ENCODE data around the gene CACHD1. TPM values are rescaled to one million over a fixed set of nuclear protein-coding genes. Genes with fewer than 3 reads are reported as not detected.

CACHD1 gene
- total and polyA plus RNA-seq, 2 of the 4 experiments (the other 2 are of a cell fraction), result 2.9 to 5.9 TPM

DNA sequence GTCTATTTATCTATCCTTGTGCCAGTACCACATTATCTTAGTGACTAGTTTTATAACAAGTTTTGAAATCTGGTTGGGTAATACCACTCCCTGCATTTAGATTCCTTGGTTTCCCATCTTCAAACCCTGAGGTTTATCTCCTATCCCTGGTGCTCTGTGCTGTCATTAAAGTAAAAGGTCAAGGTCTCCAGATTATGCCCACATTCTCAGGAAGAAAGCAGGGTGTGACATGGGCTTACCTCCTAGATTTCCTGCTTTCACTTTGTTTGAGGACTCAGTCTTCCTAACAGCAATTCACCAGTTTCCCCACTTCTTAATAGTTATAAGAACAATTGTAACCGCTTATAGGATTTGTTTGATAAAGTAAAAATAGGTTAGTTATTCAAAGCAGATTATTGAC lies 86.0 kb downstream of the CACHD1 start:
- H3K9ac ChIP-seq (ENCODE audit: low read depth, low read length), result no peak overlapping the region
- no peaks in the 10 kb centered on the region for H3K9me1 ChIP-seq (ENCODE audit: insufficient read depth, low read length)
- no peak overlapping the region for H4K5ac ChIP-seq (ENCODE audit: low read depth, low read length)
- H2BK20ac ChIP-seq (ENCODE audit: low read depth, low read length), result no peak overlapping the region
- ATAC-seq (ENCODE audit: low read depth), result no peak
- no peak overlapping the region for H3K23ac ChIP-seq (ENCODE audit: low read depth, low read length)
- no peak overlapping the region for H3K56ac ChIP-seq (ENCODE audit: extremely low read depth, insufficient read depth, low read length)
- no peaks in the 10 kb centered on the region for H3K9me3 ChIP-seq (ENCODE audit: control insufficient read depth, insufficient read depth, low read length)
- dilution Hi-C loops (cut with HindIII; ENCODE audit: low sequenced_read_pairs, unreplicated experiment) (no loop called here), intact Hi-C loops (cut with micrococcal nuclease) (no loop called here), in situ Hi-C loops (cut with MboI; ENCODE audit: low sequenced_read_pairs) (no loop called here)
- no peaks in the 10 kb centered on the region for H3K79me1 ChIP-seq (ENCODE audit: low read depth in 1 of 2, low read length in 2 of 2)
- WGBS, 2 experiments (ENCODE audit: extremely low coverage in 2 of 2, insufficient read length in 1 of 2), result no CpG with 5 or more reads among the region's 1 CpG
- BruUV-seq (replicated peaks), result no TSS peak
- H3K27me3 ChIP-seq (ENCODE audit: control insufficient read depth, insufficient read depth, low read length), result no peaks in the 10 kb centered on the region
- H3K4ac ChIP-seq (ENCODE audit: low read depth, low read length), result no peak overlapping the region
- H2AK5ac ChIP-seq (ENCODE audit: low read depth, low read length), result no peak overlapping the region
- TF ChIP-seq RAD21 (IDR thresholded peaks at IDR 0.05; ENCODE audit: low read length) (no peak), MXI1 (IDR thresholded peaks at IDR 0.05; ENCODE audit: borderline replicate concordance, low read depth, low read length) (no peak), RFX5 (IDR thresholded peaks at IDR 0.05; ENCODE audit: low read depth, low read length) (no peak), SMC3 (IDR thresholded peaks at IDR 0.05; ENCODE audit: low read depth, low read length) (no peak), NFE2L2 (IDR thresholded peaks at IDR 0.05; ENCODE audit: low read depth, low read length) (no peak), MAZ (IDR thresholded peaks at IDR 0.05; ENCODE audit: borderline replicate concordance, low read depth, low read length) (no peak), CEBPB (IDR thresholded peaks at IDR 0.05; ENCODE audit: low read depth, low read length) (no peak), MAFK (IDR thresholded peaks at IDR 0.05; ENCODE audit: low read depth, low read length) (no peak), BHLHE40 (IDR thresholded peaks at IDR 0.05; ENCODE audit: low read depth, low read length) (no peak)
- TF ChIP-seq, protein P1, sequence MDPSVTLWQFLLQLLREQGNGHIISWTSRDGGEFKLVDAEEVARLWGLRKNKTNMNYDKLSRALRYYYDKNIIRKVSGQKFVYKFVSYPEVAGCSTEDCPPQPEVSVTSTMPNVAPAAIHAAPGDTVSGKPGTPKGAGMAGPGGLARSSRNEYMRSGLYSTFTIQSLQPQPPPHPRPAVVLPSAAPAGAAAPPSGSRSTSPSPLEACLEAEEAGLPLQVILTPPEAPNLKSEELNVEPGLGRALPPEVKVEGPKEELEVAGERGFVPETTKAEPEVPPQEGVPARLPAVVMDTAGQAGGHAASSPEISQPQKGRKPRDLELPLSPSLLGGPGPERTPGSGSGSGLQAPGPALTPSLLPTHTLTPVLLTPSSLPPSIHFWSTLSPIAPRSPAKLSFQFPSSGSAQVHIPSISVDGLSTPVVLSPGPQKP (IDR thresholded peaks at IDR 0.05; ENCODE audit: borderline replicate concordance, low read depth, low read length), result no peak
- TF ChIP-seq, protein P2, sequence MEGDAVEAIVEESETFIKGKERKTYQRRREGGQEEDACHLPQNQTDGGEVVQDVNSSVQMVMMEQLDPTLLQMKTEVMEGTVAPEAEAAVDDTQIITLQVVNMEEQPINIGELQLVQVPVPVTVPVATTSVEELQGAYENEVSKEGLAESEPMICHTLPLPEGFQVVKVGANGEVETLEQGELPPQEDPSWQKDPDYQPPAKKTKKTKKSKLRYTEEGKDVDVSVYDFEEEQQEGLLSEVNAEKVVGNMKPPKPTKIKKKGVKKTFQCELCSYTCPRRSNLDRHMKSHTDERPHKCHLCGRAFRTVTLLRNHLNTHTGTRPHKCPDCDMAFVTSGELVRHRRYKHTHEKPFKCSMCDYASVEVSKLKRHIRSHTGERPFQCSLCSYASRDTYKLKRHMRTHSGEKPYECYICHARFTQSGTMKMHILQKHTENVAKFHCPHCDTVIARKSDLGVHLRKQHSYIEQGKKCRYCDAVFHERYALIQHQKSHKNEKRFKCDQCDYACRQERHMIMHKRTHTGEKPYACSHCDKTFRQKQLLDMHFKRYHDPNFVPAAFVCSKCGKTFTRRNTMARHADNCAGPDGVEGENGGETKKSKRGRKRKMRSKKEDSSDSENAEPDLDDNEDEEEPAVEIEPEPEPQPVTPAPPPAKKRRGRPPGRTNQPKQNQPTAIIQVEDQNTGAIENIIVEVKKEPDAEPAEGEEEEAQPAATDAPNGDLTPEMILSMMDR (conservative IDR thresholded peaks at IDR 0.05; ENCODE audit: low read depth, low read length), result no peak
- H3K4me1 ChIP-seq (ENCODE audit: control insufficient read depth, insufficient read depth, low read length), result no peaks in the 10 kb centered on the region
- H4K8ac ChIP-seq (ENCODE audit: low read depth in 2 of 2, low read length in 2 of 2), result no peak overlapping the region
- H4K91ac ChIP-seq (ENCODE audit: insufficient read depth, low read depth, low read length), result no peak overlapping the region
- no peak overlapping the region for H3K14ac ChIP-seq (replicated peaks; ENCODE audit: low read depth, low read length)
- no peak overlapping the region for H3K27ac ChIP-seq (ENCODE audit: insufficient read depth, low read length)
- H3K18ac ChIP-seq (ENCODE audit: low read depth, low read length), result no peak overlapping the region
- no peak overlapping the region for H3K4me2 ChIP-seq (ENCODE audit: low read depth, low read length)
- no peak overlapping the region for H3K4me3 ChIP-seq (ENCODE audit: insufficient read depth, low read depth, low read length)
- no peak overlapping the region for H2BK15ac ChIP-seq (ENCODE audit: low read depth, low read length)
- H3K36me3 ChIP-seq (ENCODE audit: control insufficient read depth, insufficient read depth, low read length), result no peaks in the 10 kb centered on the region
- POLR2A ChIA-PET (ENCODE audit: unreplicated experiment), result no interaction called here
- DNase-seq, result no peak
- CTCF ChIA-PET, result no interaction called here
- H2AK9ac ChIP-seq (replicated peaks; ENCODE audit: low read depth, low read length, poor library complexity), result no peak overlapping the region
- H2AFZ ChIP-seq (replicated peaks; ENCODE audit: low read length, poor library complexity), result no peak overlapping the region
- H4K20me1 ChIP-seq (ENCODE audit: insufficient read depth, low read length), result no peaks in the 10 kb centered on the region
- H2BK120ac ChIP-seq (ENCODE audit: low read depth, low read length), result no peak overlapping the region
- H2BK5ac ChIP-seq (ENCODE audit: low read depth, low read length, poor library complexity, severe bottlenecking), result no peak overlapping the region
